GM12878 (cell line): ENCODE measurements around the gene SKAP1. TPM values are rescaled to one million over a fixed set of nuclear protein-coding genes. Genes with fewer than 3 reads are reported as not detected.

Source experiments
- ASH2L ChIP-seq: fragments of 300-600, 200-600 bp; sonication (generic); IDR thresholded peaks from 2 replicates; pipeline ENCODE4 v1.6.1; 2017; ENCODE audit warnings: low read depth, mild to moderate bottlenecking, borderline replicate concordance
- CEBPB ChIP-seq, 2 experiments: fragments of 150-350 bp in 1 of 2; IDR thresholded peaks; 2 replicates each; pipeline ENCODE4 v1.6.1; 2012 to 2014; ENCODE audit warnings: low read depth in 2 of 2, low read length in 2 of 2, borderline replicate concordance in 1 of 2, inconsistent platforms in 1 of 2
- IKZF1 ChIP-seq: fragments of 450-650 bp; conservative IDR thresholded peaks from 2 replicates; pipeline ENCODE4 v1.6.1; 2017; ENCODE audit warnings: antibody characterized with exemption, mild to moderate bottlenecking
- JUNB ChIP-seq: IDR thresholded peaks from 2 replicates; pipeline ENCODE4 v1.6.1; 2016; ENCODE audit warnings: antibody characterized with exemption, mild to moderate bottlenecking
- MTA2 ChIP-seq: fragments of 450-650 bp; IDR thresholded peaks from 2 replicates; pipeline ENCODE4 v1.6.1; 2016; ENCODE audit warnings: low read depth, mild to moderate bottlenecking, moderate library complexity
- MTA3 ChIP-seq: IDR thresholded peaks from 2 replicates; pipeline ENCODE4 v1.6.1; 2012; ENCODE audit warnings: low read length, inconsistent platforms, borderline replicate concordance
- MYB ChIP-seq: fragments of 150-350 bp; IDR thresholded peaks from 2 replicates; pipeline ENCODE4 v1.6.1; 2014; ENCODE audit warnings: mild to moderate bottlenecking, low read depth, low read length, borderline replicate concordance
- NFXL1 ChIP-seq: fragments of 450-650 bp; IDR thresholded peaks from 2 replicates; pipeline ENCODE4 v1.6.1; 2017; ENCODE audit warnings: antibody characterized with exemption, mild to moderate bottlenecking, borderline replicate concordance
- NFYA ChIP-seq: IDR thresholded peaks from 2 replicates; pipeline ENCODE4 v1.6.1; 2011; ENCODE audit warnings: low read depth, mild to moderate bottlenecking, low read length, improper control_type of control experiment, borderline replicate concordance
- RUNX3 ChIP-seq: IDR thresholded peaks from 2 replicates; pipeline ENCODE4 v1.6.1; 2012; ENCODE audit warnings: low read length, inconsistent platforms
- SKIL ChIP-seq: fragments of 450-650 bp; IDR thresholded peaks from 2 replicates; pipeline ENCODE4 v1.6.1; 2017; ENCODE audit warnings: mild to moderate bottlenecking, low read depth, inconsistent platforms; ENCODE audit not compliant: poor library complexity, severe bottlenecking
- ZBTB40 ChIP-seq: fragments of 450-650 bp; IDR thresholded peaks from 2 replicates; pipeline ENCODE4 v1.6.1; 2016; ENCODE audit warnings: mild to moderate bottlenecking, moderate library complexity, borderline replicate concordance
- ZNF687 ChIP-seq: fragments of 450-650 bp; IDR thresholded peaks from 2 replicates; pipeline ENCODE4 v1.6.1; 2017; ENCODE audit warnings: mild to moderate bottlenecking, moderate library complexity
- polyA plus RNA-seq, 11 experiments: library from polyadenylated mRNA; depleted of rRNA in 4 of 11; unstranded in 6 of 11; stranded (reverse) in 5 of 11; fragments of >200 nt; fragmentation: Nextera tagmentation in 4 of 11; fragmentation: Illumina TruSeq in 1 of 11; extraction: Ambion mirVana in 4 of 11; extraction: Trizol in 1 of 11; gene quantifications; 1 replicate in 1 of 11; 2 replicates in 10 of 11; pipeline versions ENCODE4 v1.2.1 to v1.2.3, GENCODE V29; 2011 to 2016; ENCODE audit warnings: inconsistent platforms in 2 of 11, missing spikeins in 2 of 11, low read depth in 1 of 11
- total RNA-seq, 4 experiments: library from RNA; depleted of rRNA in 3 of 4; stranded (reverse); fragments of >200 nt in 3 of 4; fragmentation: Illumina TruSeq in 1 of 4; extraction: Trizol in 1 of 4; gene quantifications; 2 replicates each; pipeline versions ENCODE4 v1.2.1 to v1.2.3, GENCODE V29; 2013 to 2021
- TF ChIP-seq, protein P1 (sequence below): fragments of 450-650 bp; formaldehyde crosslinking; IDR thresholded peaks from 2 replicates; pipeline ENCODE4 v1.4.0; 2022; ENCODE audit warnings: mild to moderate bottlenecking, moderate library complexity

The SKAP1 gene
- total and polyA plus RNA-seq, 10 of the 15 experiments (the other 5 are each of a cell fraction or from before 2014, with no cell fraction given) = 17.1 to 97.6 (median 35.9) TPM

DNA sequence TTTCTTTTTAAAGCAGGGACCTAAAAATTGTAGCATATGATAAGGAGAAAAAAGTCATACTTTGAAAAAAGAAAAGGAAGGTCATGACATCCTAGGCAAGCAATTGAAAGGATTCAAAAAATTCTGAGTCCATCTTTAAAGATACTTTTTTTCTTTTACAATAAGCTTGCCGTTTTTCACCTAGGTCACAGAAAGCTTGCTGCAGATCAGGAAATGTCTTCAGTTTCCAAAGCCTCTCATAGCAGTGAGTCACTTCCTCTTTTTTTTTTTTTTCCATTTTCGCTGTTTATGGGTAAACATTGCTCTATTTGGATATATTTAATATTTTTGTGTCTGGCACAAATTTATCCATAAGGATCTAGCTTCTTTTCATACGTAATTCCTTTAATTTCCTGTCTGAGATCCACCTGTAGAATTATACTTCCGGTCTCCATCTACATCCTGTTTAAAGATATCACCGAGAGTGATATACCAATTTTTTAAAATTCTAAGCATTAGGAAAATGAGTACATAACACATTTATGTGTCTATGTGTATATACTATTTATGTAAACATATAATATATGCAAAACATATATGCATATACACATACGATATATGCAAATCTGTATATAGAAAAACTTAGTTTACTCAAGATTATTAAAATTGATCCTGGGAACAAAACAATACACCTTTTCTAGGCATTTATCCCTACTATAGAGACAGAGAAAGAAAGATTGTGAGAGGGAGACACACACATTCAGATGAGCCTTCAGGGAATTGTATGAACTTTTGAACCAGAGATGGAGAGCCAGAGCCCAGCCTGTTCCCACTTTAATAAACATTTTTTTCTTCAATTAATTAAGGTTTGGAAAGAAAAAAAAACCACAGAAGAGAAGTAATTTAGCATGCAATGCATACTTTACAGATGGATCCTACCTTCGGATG is 134.4 kb downstream of the SKAP1 start (continued):
- TF ChIP-seq ZBTB40 (peak; percentile 56), ASH2L (no peak), NFXL1 (no peak), JUNB (peak; percentile 61; the same call in 1 of the 2 replicates), MYB (no peak), NFYA (no peak), SKIL (no peak), ZNF687 (0 out of 2 replicates have a peak, but pooled peaks have one; percentile 6), MTA3 (no peak; the same call in 1 of the 2 replicates), IKZF1 (0 out of 2 replicates have a peak, but pooled peaks have one; percentile 25), CEBPB (IDR thresholded peaks at IDR 0.05; ENCODE audit: borderline replicate concordance in 1 of 2, low read depth in 2 of 2, low read length in 2 of 2) (no peak), MTA2 (peak; percentile 21; the same call in 1 of the 2 replicates), RUNX3 (peak; percentile 25; the same call in 1 of the 2 replicates)
- TF ChIP-seq, protein P1, sequence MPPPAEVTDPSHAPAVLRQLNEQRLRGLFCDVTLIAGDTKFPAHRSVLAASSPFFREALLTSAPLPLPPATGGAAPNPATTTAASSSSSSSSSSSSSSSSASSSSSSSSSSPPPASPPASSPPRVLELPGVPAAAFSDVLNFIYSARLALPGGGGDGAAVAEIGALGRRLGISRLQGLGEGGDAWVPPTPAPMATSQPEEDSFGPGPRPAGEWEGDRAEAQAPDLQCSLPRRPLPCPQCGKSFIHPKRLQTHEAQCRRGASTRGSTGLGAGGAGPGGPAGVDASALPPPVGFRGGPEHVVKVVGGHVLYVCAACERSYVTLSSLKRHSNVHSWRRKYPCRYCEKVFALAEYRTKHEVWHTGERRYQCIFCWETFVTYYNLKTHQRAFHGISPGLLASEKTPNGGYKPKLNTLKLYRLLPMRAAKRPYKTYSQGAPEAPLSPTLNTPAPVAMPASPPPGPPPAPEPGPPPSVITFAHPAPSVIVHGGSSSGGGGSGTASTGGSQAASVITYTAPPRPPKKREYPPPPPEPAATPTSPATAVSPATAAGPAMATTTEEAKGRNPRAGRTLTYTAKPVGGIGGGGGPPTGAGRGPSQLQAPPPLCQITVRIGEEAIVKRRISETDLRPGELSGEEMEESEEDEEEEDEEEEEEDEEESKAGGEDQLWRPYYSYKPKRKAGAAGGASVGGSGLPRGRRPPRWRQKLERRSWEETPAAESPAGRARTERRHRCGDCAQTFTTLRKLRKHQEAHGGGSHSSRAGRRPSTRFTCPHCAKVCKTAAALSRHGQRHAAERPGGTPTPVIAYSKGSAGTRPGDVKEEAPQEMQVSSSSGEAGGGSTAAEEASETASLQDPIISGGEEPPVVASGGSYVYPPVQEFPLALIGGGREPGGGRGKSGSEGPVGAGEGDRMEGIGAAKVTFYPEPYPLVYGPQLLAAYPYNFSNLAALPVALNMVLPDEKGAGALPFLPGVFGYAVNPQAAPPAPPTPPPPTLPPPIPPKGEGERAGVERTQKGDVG (CRISPR knock-in tag) = no peak
